K562 (cell line): ENCODE data around the gene MAN2A1. TPM values are rescaled to one million over a fixed set of nuclear protein-coding genes. Genes with fewer than 3 reads are reported as not detected.

ENCODE experiments used
- ATAC-seq: fragments of 200-7000 bp; cut with Tn5 transposase; 3 replicates; pipeline ENCODE4 v1.9.1; 2020; ENCODE audit warnings: moderate library complexity
- BruUV-seq: library from RNA; stranded (reverse); fragments of 400-500 nt; replicated peaks from 2 replicates; lab custom pipeline; 2021; lab: Mats Ljungman, UMichigan
- CTCF ChIA-PET: fragments of 300-600 bp; formaldehyde crosslinking; extraction: SDS; loops from one replicate; lab custom pipeline; 2021; ENCODE audit warnings: low intra/inter-chr PET ratio; lab: Yijun Ruan, JAX
- POLR2A ChIA-PET: fragments of 300-600, 350-650 bp; sonication (Branson Sonifier 250); formaldehyde crosslinking; extraction: SDS; loops from one replicate; lab custom pipeline; 2021; ENCODE audit warnings: antibody characterized with exemption, inconsistent platforms; lab: Yijun Ruan, JAX
- DNase-seq, 4 experiments: peaks; one replicate each; pipeline versions ENCODE4 v3.0.0 to v3.0.0-alpha.2; 2011 to 2018; ENCODE audit warnings: low spot score in 3 of 4, mixed read lengths in 3 of 4; ENCODE audit errors: extremely low read depth in 1 of 4
- FAIRE-seq: peaks from 2 replicates; lab custom pipeline; 2011; peaks lifted over from hg19 to GRCh38; lab: Jason Lieb, UNC
- H2AFZ ChIP-seq: 2 replicates; pipeline ENCODE4 v1.6.0; 2011; ENCODE audit warnings: low read depth, low read length, control low read depth, inconsistent platforms
- H3K27ac ChIP-seq: fragments of 200-600 bp; 3 replicates; pipeline ENCODE4 v1.8.0; 2011; ENCODE audit warnings: low read depth, mild to moderate bottlenecking, control low read depth, inconsistent platforms, low read length, moderate library complexity, mixed read lengths; ENCODE audit errors: extremely low read depth
- H3K27me3 ChIP-seq, 2 experiments: fragments of 300-600 bp in 1 of 2; 2 replicates in 1 of 2; 3 replicates in 1 of 2; pipeline versions ENCODE4 v1.6.0 to v1.8.0; 2011; ENCODE audit warnings: inconsistent platforms in 2 of 2, low read length in 2 of 2, mild to moderate bottlenecking in 1 of 2, mixed read lengths in 1 of 2, moderate library complexity in 1 of 2; ENCODE audit not compliant: control insufficient read depth in 2 of 2, insufficient read depth in 2 of 2
- H3K36me3 ChIP-seq: fragments of 300-600 bp; 3 replicates; pipeline ENCODE4 v1.8.0; 2011; ENCODE audit warnings: mild to moderate bottlenecking, low read length, inconsistent platforms; ENCODE audit not compliant: control insufficient read depth, insufficient read depth
- H3K4me1 ChIP-seq, 2 experiments: fragments of 200-600 bp in 1 of 2; replicated peaks in 1 of 2; 2 replicates in 1 of 2; 3 replicates in 1 of 2; pipeline versions ENCODE4 v1.5.1 to v1.8.0; 2011; ENCODE audit warnings: inconsistent platforms in 2 of 2, low read length in 2 of 2, mild to moderate bottlenecking in 1 of 2, mixed read lengths in 1 of 2, moderate library complexity in 1 of 2; ENCODE audit not compliant: control insufficient read depth in 2 of 2, insufficient read depth in 2 of 2
- H3K4me2 ChIP-seq: 2 replicates; pipeline ENCODE4 v1.6.1; 2011; ENCODE audit warnings: low read length, control low read depth, inconsistent platforms, mixed read lengths; ENCODE audit not compliant: insufficient read depth
- H3K4me3 ChIP-seq: fragments of 200-600 bp; sonication (generic), shearing (Covaris generic); 2 replicates; pipeline ENCODE4 v1.5.1; 2016; ENCODE audit warnings: control low read depth, inconsistent platforms
- H3K79me2 ChIP-seq: fragments of 200-600 bp; 3 replicates; pipeline ENCODE4 v1.8.0; 2011; ENCODE audit warnings: low read length, inconsistent platforms; ENCODE audit not compliant: control insufficient read depth, insufficient read depth
- H3K9ac ChIP-seq, 2 experiments: 2 replicates each; pipeline versions ENCODE4 v1.6.0 to v1.6.1; 2011; ENCODE audit warnings: low read depth in 2 of 2, low read length in 2 of 2, control low read depth in 1 of 2, inconsistent platforms in 1 of 2, mild to moderate bottlenecking in 1 of 2, mixed read lengths in 1 of 2; ENCODE audit not compliant: insufficient read depth in 1 of 2
- H3K9me1 ChIP-seq: one replicate; pipeline ENCODE4 v1.6.0; 2011; ENCODE audit warnings: inconsistent platforms, mild to moderate bottlenecking, low read length, moderate library complexity; ENCODE audit not compliant: control insufficient read depth, insufficient read depth
- H3K9me3 ChIP-seq: replicated peaks from 2 replicates; pipeline ENCODE4 v1.5.1; 2011; ENCODE audit warnings: low read depth, low read length, inconsistent platforms; ENCODE audit not compliant: control insufficient read depth, insufficient read depth
- H4K20me1 ChIP-seq: replicated peaks from 2 replicates; pipeline ENCODE4 v1.6.1; 2011; ENCODE audit warnings: low read length, inconsistent platforms, mixed read lengths; ENCODE audit not compliant: control insufficient read depth, insufficient read depth
- ATF3 ChIP-seq, 2 experiments: fragments of 450-650 bp in 1 of 2; sonication (generic) in 1 of 2; formaldehyde crosslinking in 1 of 2; IDR thresholded peaks in 1 of 2; conservative IDR thresholded peaks in 1 of 2; 2 replicates each; pipeline versions ENCODE4 v1.6.1 to v1.8.1; 2016 to 2023; ENCODE audit warnings: mild to moderate bottlenecking in 2 of 2, moderate library complexity in 2 of 2, inconsistent platforms in 1 of 2, missing genetic modification reagents in 1 of 2
- FOSL1 ChIP-seq: fragments of 200-800 bp; sonication (Bioruptor generic); conservative IDR thresholded peaks from 2 replicates; pipeline ENCODE4 v1.6.1; 2016; ENCODE audit warnings: missing genetic modification characterization, missing compliant biosample characterization
- JUND ChIP-seq, 2 experiments: IDR thresholded peaks; 2 replicates in 1 of 2; 3 replicates in 1 of 2; pipeline ENCODE4 v1.6.1; 2011; ENCODE audit warnings: borderline replicate concordance in 2 of 2, low read depth in 2 of 2, low read length in 2 of 2, improper control_type of control experiment in 1 of 2, missing biosample characterization in 1 of 2, missing genetic modification characterization in 1 of 2, missing genetic modification reagents in 1 of 2
- KDM1A ChIP-seq, 2 experiments: fragments of 450-650 bp; IDR thresholded peaks; 2 replicates each; pipeline ENCODE4 v1.6.1; 2016; ENCODE audit warnings: mild to moderate bottlenecking in 2 of 2
- SMARCA4 ChIP-seq: fragments of 450-650 bp; IDR thresholded peaks from 2 replicates; pipeline ENCODE4 v1.6.1; 2016
- TBL1XR1 ChIP-seq, 2 experiments: IDR thresholded peaks; 2 replicates each; pipeline ENCODE4 v1.6.1; 2012; ENCODE audit warnings: improper control_type of control experiment in 2 of 2, low read length in 2 of 2, mild to moderate bottlenecking in 1 of 2
- THRB ChIP-seq: fragments of 450-650 bp; formaldehyde crosslinking; conservative IDR thresholded peaks from 2 replicates; pipeline ENCODE4 v1.4.0; 2022; ENCODE audit warnings: mild to moderate bottlenecking, missing genetic modification characterization
- ZNF282 ChIP-seq: sonication (generic); formaldehyde crosslinking; IDR thresholded peaks from 2 replicates; pipeline ENCODE4 v1.8.1; 2023; ENCODE audit warnings: missing genetic modification reagents
- ZNF436 ChIP-seq: fragments of 250-450, 450-650 bp; sonication (Bioruptor Pico); formaldehyde crosslinking; IDR thresholded peaks from 2 replicates; pipeline ENCODE4 v1.7.0; 2020; ENCODE audit warnings: mild to moderate bottlenecking
- ZNF75A ChIP-seq: fragments of 450-650 bp; formaldehyde crosslinking; IDR thresholded peaks from 2 replicates; pipeline ENCODE4 v1.4.0; 2020; ENCODE audit warnings: mild to moderate bottlenecking
- WGBS: fragments of 100-300 bp; shearing (Covaris generic); methylation state at CpG from one replicate; pipeline ENCODE4 v1.1.6; 2016; ENCODE audit warnings: low coverage, mixed read lengths; ENCODE audit not compliant: insufficient coverage; ENCODE audit errors: missing lambda C conversion rate; 5-methylcytosine and 5-hydroxymethylcytosine counted together
- in situ Hi-C: fragments of 300-500 bp; cut with MboI; formaldehyde crosslinking; loops from 4 replicates; pipeline ENCODE4 v1.15.0; 2018; ENCODE audit warnings: inconsistent platforms, mixed read lengths
- intact Hi-C: fragments of 100-400 bp; cut with micrococcal nuclease; formaldehyde crosslinking; loops from 2 replicates; pipeline ENCODE4 v1.14.2; 2022
- polyA plus RNA-seq, 8 experiments: library from polyadenylated mRNA; depleted of rRNA in 4 of 8; stranded (reverse) in 5 of 8; unstranded in 3 of 8; fragments of >200 nt; fragmentation: Nextera tagmentation in 2 of 8; fragmentation: Illumina TruSeq in 1 of 8; extraction: Ambion mirVana in 2 of 8; extraction: Trizol in 1 of 8; gene quantifications; 2 replicates each; pipeline versions ENCODE4 v1.2.1 to v1.2.3, GENCODE V29; 2011 to 2014; ENCODE audit warnings: inconsistent platforms in 1 of 8, missing spikeins in 1 of 8
- total RNA-seq, 7 experiments: library from RNA; depleted of rRNA in 6 of 7; stranded (reverse); fragments of >200 nt in 6 of 7; fragmentation: Illumina TruSeq in 2 of 7; extraction: Trizol in 2 of 7; gene quantifications; 2 replicates each; pipeline versions ENCODE4 v1.2.1 to v1.2.3, GENCODE V29; 2011 to 2021; ENCODE audit warnings: low replicate concordance in 1 of 7

MAN2A1 gene
- total and polyA plus RNA-seq, 9 of the 15 experiments (the other 6 are each of a cell fraction or from before 2014, with no cell fraction given): 5.2 to 32.0 (median 19.8) TPM

- Histone ChIP-seq H3K4me1 (peaks cover 26 to 30% of the 10 kb centered on the region in 2 experiments), H3K36me3 (no peaks in the 10 kb centered on the region), H3K4me2 (peak overlapping the region; percentile 87), H4K20me1 (peaks cover 13% of the 10 kb centered on the region; the same call in 1 of the 2 replicates), H3K27ac (no peak overlapping the region), H3K9me3 (no peaks in the 10 kb centered on the region), H3K27me3 (no peaks in the 10 kb centered on the region), H3K4me3 (peak overlapping the region; percentile 91; the same call in 1 of the 2 replicates), H2AFZ (no peak overlapping the region), H3K9me1 (no peaks in the 10 kb centered on the region), H3K9ac (peak overlapping the region; percentile 53 to 75; a peak in 3 of 4 replicates), H3K79me2 (peaks cover 71% of the 10 kb centered on the region)
- in situ Hi-C loops (no loop called here), intact Hi-C loops (loop anchor here (2.0 to 10.0 kb wide), 3 partner anchors 120 to 263 kb away; no protein-coding TSS in a partner anchor)
- no peak for TF ChIP-seq THRB (CRISPR knock-in tag)
- peak; percentile 30; the same call in 1 of the 2 replicates for TF ChIP-seq FOSL1 (tag)
- no peak for TF ChIP-seq ZNF436 (CRISPR knock-in tag)
- TF ChIP-seq KDM1A (IDR thresholded peaks at IDR 0.05): peak in 1 of 2 experiments; percentile 41; a peak in 1 of 4 replicates
- TF ChIP-seq SMARCA4: 0 out of 2 replicates have a peak, but pooled peaks have one; percentile 23
- no peak for TF ChIP-seq ZNF282 (CRISPR knock-in tag)
- no peak for TF ChIP-seq ZNF75A
- 0 out of 2 replicates have a peak, but pooled peaks have one; percentile 50 for TF ChIP-seq JUND (IDR thresholded peaks at IDR 0.05; ENCODE audit: borderline replicate concordance, low read depth, low read length)
- TF ChIP-seq JUND (tag; IDR thresholded peaks at IDR 0.05; ENCODE audit: borderline replicate concordance, low read depth, low read length): no peak
- TF ChIP-seq ATF3 (IDR thresholded peaks at IDR 0.05): peak; percentile 53
- no peak for TF ChIP-seq ATF3 (CRISPR knock-in tag; conservative IDR thresholded peaks at IDR 0.05)
- TF ChIP-seq TBL1XR1 (IDR thresholded peaks at IDR 0.05; ENCODE audit: low read length in 2 of 2): no peak
- peak; percentile 44 for FAIRE-seq
- 14% methylated on average over 1 of the region's 1 CpG for WGBS
- no TSS peak for BruUV-seq
- no peak for ATAC-seq
- DNase-seq: peak in 1 of 4 experiments; percentile 37
- ChIA-PET CTCF (interaction anchor here (0.6 kb wide), 1 partner anchor 916 kb away, joined by 3 read pairs; no protein-coding TSS in a partner anchor), POLR2A (interaction anchor here (0.5 to 1.9 kb wide), 7 partner anchors 9 to 152 kb away, joined by 3 to 21 read pairs (median 3); no protein-coding TSS in a partner anchor)
Observed at GRCh38 chr5:109691996-109692395, 2.3 kb downstream of the MAN2A1 start.
